Liver (tissue), 3 donors: Measurements from ENCODE around the gene PPP1CC.

Experiments
- CTCF ChIP-seq: fragments of 150-350 bp; IDR thresholded peaks from 2 replicates; pipeline ENCODE4 v1.5.1; 2017; ENCODE audit warnings: improper control_type of control experiment, low read depth, low read length; ENCODE audit not compliant: missing input control
- JUND ChIP-seq, 2 donors: IDR thresholded peaks; 2 replicates each; pipeline ENCODE4 v1.6.1; 2016; ENCODE audit warnings: antibody characterized with exemption in 2 of 2
- RAD21 ChIP-seq, 2 donors: IDR thresholded peaks; 2 replicates each; pipeline ENCODE4 v1.6.1; 2016; ENCODE audit warnings: antibody characterized with exemption in 2 of 2, mild to moderate bottlenecking in 2 of 2
- TF ChIP-seq, protein P1 (sequence below): IDR thresholded peaks from 2 replicates; pipeline ENCODE4 v1.6.1; 2016; ENCODE audit warnings: antibody characterized with exemption
- donor health status: healthy.
- donor health status: healthy.

DNA sequence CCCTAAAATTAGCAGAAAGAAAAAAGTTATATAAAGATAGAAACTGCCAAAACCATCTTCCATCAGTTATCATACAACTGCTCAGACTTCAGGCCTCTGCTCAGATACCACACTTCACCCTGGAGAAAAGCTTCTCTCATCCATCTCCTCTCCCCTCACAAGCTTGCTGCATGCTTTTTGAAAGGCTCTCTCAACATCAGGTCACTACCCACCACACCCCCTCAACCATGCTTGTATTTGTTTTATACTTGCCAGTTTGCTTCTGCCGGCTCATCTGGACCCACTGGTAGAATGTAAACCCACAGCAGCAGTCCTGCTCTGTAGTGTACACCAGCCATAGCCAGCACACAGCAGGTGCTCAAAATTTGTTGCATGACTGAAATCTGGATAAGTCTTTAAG lies 8.8 kb downstream of the PPP1CC start:
- TF ChIP-seq RAD21 (IDR thresholded peaks at IDR 0.05) (no peak), CTCF (no peak), JUND (IDR thresholded peaks at IDR 0.05) (no peak)
- TF ChIP-seq, protein P1, sequence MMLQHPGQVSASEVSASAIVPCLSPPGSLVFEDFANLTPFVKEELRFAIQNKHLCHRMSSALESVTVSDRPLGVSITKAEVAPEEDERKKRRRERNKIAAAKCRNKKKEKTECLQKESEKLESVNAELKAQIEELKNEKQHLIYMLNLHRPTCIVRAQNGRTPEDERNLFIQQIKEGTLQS: no peak
